GM23338 (cell line): ENCODE results near the gene MUC5B.

Experiments used
- CREB1 ChIP-seq: fragments of 250-450 bp; sonication (Bioruptor Pico); IDR thresholded peaks from 2 replicates; pipeline ENCODE4 v1.5.0; 2020; ENCODE audit warnings: low read depth, mild to moderate bottlenecking, moderate library complexity
- CTCF ChIP-seq, 2 experiments: fragments of 200-600 bp in 1 of 2; sonication (generic) in 1 of 2; conservative IDR thresholded peaks; 2 replicates each; pipeline versions ENCODE4 v1.5.1 to v1.6.1; 2016 to 2017; ENCODE audit warnings: antibody characterized with exemption in 2 of 2, low read depth in 2 of 2, mild to moderate bottlenecking in 2 of 2, moderate library complexity in 1 of 2
- ETS1 ChIP-seq: IDR thresholded peaks from 2 replicates; pipeline ENCODE4 v1.6.1; 2016; ENCODE audit warnings: antibody characterized with exemption
- EZH2 ChIP-seq: fragments of 200-600 bp; sonication (generic); IDR thresholded peaks from one replicate; pipeline ENCODE4 v1.8.0; 2017; ENCODE audit warnings: antibody characterized with exemption, mild to moderate bottlenecking, low read depth; ENCODE audit not compliant: unreplicated experiment
- EZH2phosphoT487 ChIP-seq: fragments of 200-600 bp; sonication (generic); IDR thresholded peaks from one replicate; pipeline ENCODE4 v1.8.1; 2018; ENCODE audit warnings: antibody characterized with exemption; ENCODE audit not compliant: unreplicated experiment
- JUNB ChIP-seq: IDR thresholded peaks from one replicate; pipeline ENCODE4 v1.6.1; 2016; ENCODE audit warnings: antibody characterized with exemption; ENCODE audit not compliant: unreplicated experiment
- NANOG ChIP-seq: IDR thresholded peaks from 2 replicates; pipeline ENCODE4 v1.6.1; 2016; ENCODE audit warnings: antibody characterized with exemption, borderline replicate concordance
- POLR2AphosphoS5 ChIP-seq: IDR thresholded peaks from 2 replicates; pipeline ENCODE4 v1.6.1; 2016; ENCODE audit warnings: antibody characterized with exemption, low read depth
- STAT1 ChIP-seq: IDR thresholded peaks from one replicate; pipeline ENCODE4 v1.6.1; 2016; ENCODE audit warnings: antibody characterized with exemption; ENCODE audit not compliant: unreplicated experiment
- ZNF331 ChIP-seq: fragments of 250-450 bp; sonication (Bioruptor Pico); IDR thresholded peaks from 2 replicates; pipeline ENCODE4 v1.5.0; 2020; ENCODE audit warnings: low read depth, mild to moderate bottlenecking, moderate library complexity
- TF ChIP-seq, protein P1 (sequence below): IDR thresholded peaks from one replicate; pipeline ENCODE4 v1.6.1; 2018; ENCODE audit warnings: antibody characterized with exemption; ENCODE audit not compliant: unreplicated experiment

DNA sequence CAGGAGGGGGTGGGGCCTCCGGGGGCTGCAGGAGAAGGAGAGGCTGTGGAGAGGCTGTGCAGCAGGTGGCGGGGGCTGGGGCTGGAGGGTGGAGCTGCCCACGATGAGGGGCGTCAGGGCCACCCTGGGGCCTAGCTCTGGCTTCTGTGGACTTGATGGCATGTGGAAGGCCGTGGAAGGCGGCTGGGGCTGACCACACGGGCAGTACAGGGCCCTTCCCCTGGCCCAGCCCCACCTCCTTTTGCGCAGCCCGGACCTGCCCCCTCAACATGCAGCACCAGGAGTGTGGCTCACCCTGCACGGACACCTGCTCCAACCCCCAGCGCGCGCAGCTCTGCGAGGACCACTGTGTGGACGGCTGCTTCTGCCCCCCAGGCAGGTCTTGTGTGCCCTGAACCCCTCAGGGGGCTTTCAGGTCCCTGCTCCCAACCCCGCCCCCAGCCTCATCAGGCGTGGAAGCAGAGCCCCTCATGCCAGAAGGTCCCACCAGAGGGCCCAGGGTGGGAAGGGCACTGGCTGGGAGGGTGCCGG lies 6.1 kb downstream of the MUC5B start:
- TF ChIP-seq CTCF (conservative IDR thresholded peaks at IDR 0.05; ENCODE audit: low read depth in 2 of 2) = no peak
- TF ChIP-seq POLR2AphosphoS5 = no peak
- no peak for TF ChIP-seq CREB1
- TF ChIP-seq EZH2phosphoT487 = no peak
- no peak for TF ChIP-seq EZH2
- no peak for TF ChIP-seq JUNB
- TF ChIP-seq, protein P1, sequence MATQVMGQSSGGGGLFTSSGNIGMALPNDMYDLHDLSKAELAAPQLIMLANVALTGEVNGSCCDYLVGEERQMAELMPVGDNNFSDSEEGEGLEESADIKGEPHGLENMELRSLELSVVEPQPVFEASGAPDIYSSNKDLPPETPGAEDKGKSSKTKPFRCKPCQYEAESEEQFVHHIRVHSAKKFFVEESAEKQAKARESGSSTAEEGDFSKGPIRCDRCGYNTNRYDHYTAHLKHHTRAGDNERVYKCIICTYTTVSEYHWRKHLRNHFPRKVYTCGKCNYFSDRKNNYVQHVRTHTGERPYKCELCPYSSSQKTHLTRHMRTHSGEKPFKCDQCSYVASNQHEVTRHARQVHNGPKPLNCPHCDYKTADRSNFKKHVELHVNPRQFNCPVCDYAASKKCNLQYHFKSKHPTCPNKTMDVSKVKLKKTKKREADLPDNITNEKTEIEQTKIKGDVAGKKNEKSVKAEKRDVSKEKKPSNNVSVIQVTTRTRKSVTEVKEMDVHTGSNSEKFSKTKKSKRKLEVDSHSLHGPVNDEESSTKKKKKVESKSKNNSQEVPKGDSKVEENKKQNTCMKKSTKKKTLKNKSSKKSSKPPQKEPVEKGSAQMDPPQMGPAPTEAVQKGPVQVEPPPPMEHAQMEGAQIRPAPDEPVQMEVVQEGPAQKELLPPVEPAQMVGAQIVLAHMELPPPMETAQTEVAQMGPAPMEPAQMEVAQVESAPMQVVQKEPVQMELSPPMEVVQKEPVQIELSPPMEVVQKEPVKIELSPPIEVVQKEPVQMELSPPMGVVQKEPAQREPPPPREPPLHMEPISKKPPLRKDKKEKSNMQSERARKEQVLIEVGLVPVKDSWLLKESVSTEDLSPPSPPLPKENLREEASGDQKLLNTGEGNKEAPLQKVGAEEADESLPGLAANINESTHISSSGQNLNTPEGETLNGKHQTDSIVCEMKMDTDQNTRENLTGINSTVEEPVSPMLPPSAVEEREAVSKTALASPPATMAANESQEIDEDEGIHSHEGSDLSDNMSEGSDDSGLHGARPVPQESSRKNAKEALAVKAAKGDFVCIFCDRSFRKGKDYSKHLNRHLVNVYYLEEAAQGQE = no peak
- no peak for TF ChIP-seq ZNF331 (CRISPR knock-in tag)
- TF ChIP-seq ETS1 = no peak
- TF ChIP-seq STAT1 = no peak
- TF ChIP-seq NANOG = no peak
